Caco-2 (cell line): ENCODE data around the gene NDC1. TPM values are rescaled to one million over a fixed set of nuclear protein-coding genes. Genes with fewer than 3 reads are reported as not detected.

Experiments
- BruUV-seq: library from RNA; stranded (reverse); fragments of 400-500 nt; replicated peaks from 2 replicates; lab custom pipeline; 2021; lab: Mats Ljungman, UMichigan
- CTCF ChIA-PET: fragments of 300-600 bp; sonication (Branson Sonifier 250); formaldehyde crosslinking; loops from one replicate; lab custom pipeline; 2022; ENCODE audit warnings: antibody characterized with exemption; lab: Charles Lee
- POLR2A ChIA-PET: fragments of 300-600 bp; sonication (Branson Sonifier 250); formaldehyde crosslinking; loops from one replicate; lab custom pipeline; 2022; ENCODE audit warnings: antibody characterized with exemption; lab: Charles Lee
- DNase-seq, 2 experiments: peaks; one replicate each; pipeline versions ENCODE4 v3.0.0 to v3.0.0-alpha.2; 2020 to 2022
- H3K27me3 ChIP-seq: replicated peaks from 2 replicates; pipeline ENCODE4 v1.6.0; 2011; ENCODE audit warnings: low read length; ENCODE audit not compliant: control insufficient read depth, insufficient read depth
- H3K36me3 ChIP-seq: 2 replicates; pipeline ENCODE4 v1.5.1; 2011; ENCODE audit warnings: low read length; ENCODE audit not compliant: control insufficient read depth, insufficient read depth
- H3K4me1 ChIP-seq: fragments of 250-450 bp; sonication (Bioruptor Pico); 2 replicates; pipeline ENCODE4 v1.5.1; 2020; ENCODE audit warnings: mild to moderate bottlenecking
- H3K4me3 ChIP-seq: 2 replicates; pipeline ENCODE4 v1.5.1; 2011; ENCODE audit warnings: low read depth, mild to moderate bottlenecking, control low read depth, low read length
- H3K9me3 ChIP-seq: fragments of 250-450 bp; sonication (Bioruptor Pico); 2 replicates; pipeline ENCODE4 v1.5.1; 2020; ENCODE audit warnings: mild to moderate bottlenecking, moderate library complexity
- H3K27ac Mint-ChIP-seq: one replicate; pipeline ENCODE4 v1.8.0; 2022; ENCODE audit warnings: mixed read lengths; ENCODE audit not compliant: unreplicated experiment
- H3K27me3 Mint-ChIP-seq: one replicate; pipeline ENCODE4 v1.8.0; 2022; ENCODE audit warnings: mixed read lengths; ENCODE audit not compliant: insufficient read depth, unreplicated experiment
- H3K36me3 Mint-ChIP-seq: one replicate; pipeline ENCODE4 v1.8.0; 2022; ENCODE audit warnings: mild to moderate bottlenecking, mixed read lengths; ENCODE audit not compliant: insufficient read depth, unreplicated experiment
- H3K4me1 Mint-ChIP-seq: one replicate; pipeline ENCODE4 v1.8.0; 2022; ENCODE audit warnings: low read depth, mixed read lengths; ENCODE audit not compliant: unreplicated experiment
- H3K4me3 Mint-ChIP-seq: one replicate; pipeline ENCODE4 v1.8.0; 2022; ENCODE audit warnings: mild to moderate bottlenecking, moderate library complexity, mixed read lengths; ENCODE audit not compliant: unreplicated experiment
- H3K9me3 Mint-ChIP-seq: one replicate; pipeline ENCODE4 v1.8.0; 2022; ENCODE audit warnings: mixed read lengths; ENCODE audit not compliant: unreplicated experiment
- CTCF ChIP-seq, 2 experiments: fragments of 200-600 bp in 1 of 2; IDR thresholded peaks; 1 replicate in 1 of 2; 2 replicates in 1 of 2; pipeline versions ENCODE4 v1.5.1 to v1.8.0; 2011 to 2022; ENCODE audit warnings: antibody characterized with exemption in 1 of 2, control low read depth in 1 of 2, inconsistent platforms in 1 of 2, low read depth in 1 of 2, low read length in 1 of 2, mild to moderate bottlenecking in 1 of 2, moderate library complexity in 1 of 2; ENCODE audit not compliant: insufficient read depth in 1 of 2, severe bottlenecking in 1 of 2, unreplicated experiment in 1 of 2
- intact Hi-C: fragments of 100-400 bp; cut with micrococcal nuclease; formaldehyde crosslinking; loops from one replicate; pipeline ENCODE4 v1.10.0; 2022; ENCODE audit not compliant: unreplicated experiment
- total RNA-seq: library from RNA; stranded (reverse); gene quantifications from 2 replicates; pipeline ENCODE4 v1.2.3, GENCODE V29; 2022

The NDC1 gene
- total RNA-seq, 1 experiment from 2014 or later = 28.8 TPM

GRCh38 chr1:53725238-53725689 lies 112.8 kb downstream of the NDC1 start:
- peak in 1 of 2 experiments; percentile 18 for TF ChIP-seq CTCF (IDR thresholded peaks at IDR 0.05; ENCODE audit: insufficient read depth in 1 of 2, low read depth in 1 of 2, low read length in 1 of 2, severe bottlenecking in 1 of 2, unreplicated experiment in 1 of 2)
- Histone ChIP-seq H3K36me3 (no peaks in the 10 kb centered on the region), H3K27me3 (no peaks in the 10 kb centered on the region), H3K4me3 (no peak overlapping the region), H3K4me1 (no peaks in the 10 kb centered on the region), H3K9me3 (no peaks in the 10 kb centered on the region)
- H3K9me3 Mint-ChIP-seq = no peaks in the 10 kb centered on the region
- no peaks in the 10 kb centered on the region for H3K27me3 Mint-ChIP-seq
- H3K4me1 Mint-ChIP-seq = no peaks in the 10 kb centered on the region
- ChIA-PET CTCF (no interaction called here), POLR2A (no interaction called here)
- H3K36me3 Mint-ChIP-seq = no peaks in the 10 kb centered on the region
- H3K4me3 Mint-ChIP-seq = no peak overlapping the region
- no TSS peak for BruUV-seq
- peak; percentile 29 to 37 for DNase-seq
- no peak overlapping the region for H3K27ac Mint-ChIP-seq
- intact Hi-C loops = no loop called here

- H3K27me3 ChIP-seq = no peaks in the 10 kb centered on the region
- no peak for TF ChIP-seq CTCF (IDR thresholded peaks at IDR 0.05; ENCODE audit: insufficient read depth in 1 of 2, low read depth in 1 of 2, low read length in 1 of 2, severe bottlenecking in 1 of 2, unreplicated experiment in 1 of 2)
- BruUV-seq = no TSS peak
- Mint-ChIP-seq H3K27ac (no peak overlapping the region), H3K4me3 (no peak overlapping the region), H3K4me1 (no peaks in the 10 kb centered on the region), H3K27me3 (peaks cover 5% of the 10 kb centered on the region), H3K9me3 (no peaks in the 10 kb centered on the region), H3K36me3 (no peaks in the 10 kb centered on the region)
- H3K4me1 ChIP-seq = no peaks in the 10 kb centered on the region
- CTCF ChIA-PET = no interaction called here
- intact Hi-C loops = no loop called here
- no peak for DNase-seq
- no peaks in the 10 kb centered on the region for H3K36me3 ChIP-seq
- H3K9me3 ChIP-seq = no peaks in the 10 kb centered on the region
- H3K4me3 ChIP-seq = no peak overlapping the region
- POLR2A ChIA-PET = no interaction called here
Observed at GRCh38 chr1:53722025-53722424, 116.1 kb downstream of the NDC1 start.

- no peaks in the 10 kb centered on the region for H3K4me1 Mint-ChIP-seq
- H3K27me3 ChIP-seq = no peaks in the 10 kb centered on the region
- ChIA-PET CTCF (no interaction called here), POLR2A (no interaction called here)
- no TSS peak for BruUV-seq
- H3K36me3 Mint-ChIP-seq = no peaks in the 10 kb centered on the region
- intact Hi-C loops = no loop called here
- peaks cover 5% of the 10 kb centered on the region for H3K27me3 Mint-ChIP-seq
- H3K36me3 ChIP-seq = no peaks in the 10 kb centered on the region
- no peak for DNase-seq
- no peak overlapping the region for H3K27ac Mint-ChIP-seq
- no peaks in the 10 kb centered on the region for H3K9me3 ChIP-seq
- H3K4me3 ChIP-seq = no peak overlapping the region
- no peaks in the 10 kb centered on the region for H3K4me1 ChIP-seq
- H3K9me3 Mint-ChIP-seq = no peaks in the 10 kb centered on the region
- no peak overlapping the region for H3K4me3 Mint-ChIP-seq
- TF ChIP-seq CTCF (IDR thresholded peaks at IDR 0.05; ENCODE audit: insufficient read depth in 1 of 2, low read depth in 1 of 2, low read length in 1 of 2, severe bottlenecking in 1 of 2, unreplicated experiment in 1 of 2) = no peak
Observed at GRCh38 chr1:53721088-53721487, 117.0 kb downstream of the NDC1 start.
